ENCODE results near the gene TOMM5.

TOMM5 gene

GRCh38 chr9:37575511-37575914 is 16.9 kb downstream of the TOMM5 start:
- no peak for TF ChIP-seq CTCF (IDR thresholded peaks at IDR 0.05; ENCODE audit: low read length, missing control alignments)
- DNase-seq (ENCODE audit: low read depth), result peak; percentile 6
- peak overlapping the region; percentile 82 for H3K4me3 ChIP-seq (replicated peaks; ENCODE audit: low read depth, low read length)

- DNase-seq (ENCODE audit: low read depth), result no peak
- no peak for TF ChIP-seq CTCF (IDR thresholded peaks at IDR 0.05; ENCODE audit: low read length, missing control alignments)
- H3K4me3 ChIP-seq (replicated peaks; ENCODE audit: low read depth, low read length), result peak overlapping the region; percentile 82
These were observed 17.4 kb downstream of the TOMM5 start for GRCh38 chr9:37575001-37575400.

GRCh38 chr9:37574241-37574721 is 18.1 kb downstream of the TOMM5 start:
- no peak for TF ChIP-seq CTCF (IDR thresholded peaks at IDR 0.05; ENCODE audit: low read length, missing control alignments)
- H3K4me3 ChIP-seq (replicated peaks; ENCODE audit: low read depth, low read length), result peak overlapping the region; percentile 82
- peak; percentile 77 for DNase-seq (ENCODE audit: low read depth)

GRCh38 chr9:37571282-37571681 is 21.1 kb downstream of the TOMM5 start:
- H3K4me3 ChIP-seq (replicated peaks; ENCODE audit: low read depth, low read length), result no peak overlapping the region
- TF ChIP-seq CTCF (IDR thresholded peaks at IDR 0.05; ENCODE audit: low read length, missing control alignments), result no peak
- no peak for DNase-seq (ENCODE audit: low read depth)

GRCh38 chr9:37566716-37567115 is 25.7 kb downstream of the TOMM5 start:
- H3K4me3 ChIP-seq (replicated peaks; ENCODE audit: low read depth, low read length), result no peak overlapping the region
- DNase-seq (ENCODE audit: low read depth), result no peak
- TF ChIP-seq CTCF (IDR thresholded peaks at IDR 0.05; ENCODE audit: low read length, missing control alignments), result no peak

GRCh38 chr9:37565661-37566618 is 26.5 kb downstream of the TOMM5 start:
- DNase-seq (ENCODE audit: low read depth), result no peak
- TF ChIP-seq CTCF (IDR thresholded peaks at IDR 0.05; ENCODE audit: low read length, missing control alignments), result no peak
- no peak overlapping the region for H3K4me3 ChIP-seq (replicated peaks; ENCODE audit: low read depth, low read length)

All from fibroblast of pulmonary artery (primary cell).